SK-N-SH (cell line): ENCODE data around the gene KRTAP5-5.
"Not testable (repeated sequence)": the region's sequence is repeated elsewhere in the genome, so short reads cannot be mapped to it uniquely, and the experiment has no call there.

ENCODE experiments used
- CHD2 ChIP-seq: fragments of 150-350 bp; IDR thresholded peaks from 2 replicates; pipeline ENCODE4 v1.6.1; 2018; ENCODE audit warnings: low read length; ENCODE audit not compliant: partially characterized antibody
- ELF1 ChIP-seq: IDR thresholded peaks from 2 replicates; pipeline ENCODE4 v1.4.0; 2012
- EP300 ChIP-seq, 2 experiments: IDR thresholded peaks; 2 replicates each; pipeline versions ENCODE4 v1.4.0 to v1.6.1; 2012; ENCODE audit warnings: borderline replicate concordance in 1 of 2, low read depth in 1 of 2, low read length in 1 of 2
- EZH2phosphoT487 ChIP-seq: fragments of 200-600 bp; sonication (generic); IDR thresholded peaks from 2 replicates; pipeline ENCODE4 v1.6.1; 2017; ENCODE audit warnings: low read depth, mixed run types, mild to moderate bottlenecking, antibody characterized with exemption, moderate library complexity, borderline replicate concordance
- GABPA ChIP-seq: IDR thresholded peaks from 2 replicates; pipeline ENCODE4 v1.4.0; 2012; ENCODE audit warnings: low read depth, mild to moderate bottlenecking
- MXI1 ChIP-seq: IDR thresholded peaks from 2 replicates; pipeline ENCODE4 v1.6.1; 2012; ENCODE audit warnings: mild to moderate bottlenecking, low read depth, low read length, improper control_type of control experiment
- NRF1 ChIP-seq: IDR thresholded peaks from 2 replicates; pipeline ENCODE4 v1.6.1; 2012; ENCODE audit warnings: low read depth, mild to moderate bottlenecking, low read length
- POLR2AphosphoS5 ChIP-seq: IDR thresholded peaks from 2 replicates; pipeline ENCODE4 v1.6.1; 2012; ENCODE audit warnings: low read depth, low read length
- RFX5 ChIP-seq: IDR thresholded peaks from 2 replicates; pipeline ENCODE4 v1.6.1; 2012; ENCODE audit warnings: mild to moderate bottlenecking, improper control_type of control experiment, low read length
- SIN3A ChIP-seq: IDR thresholded peaks from 2 replicates; pipeline ENCODE4 v1.6.1; 2012; ENCODE audit warnings: low read depth, mild to moderate bottlenecking, low read length, moderate library complexity, borderline replicate concordance
- TAF1 ChIP-seq: IDR thresholded peaks from 2 replicates; pipeline ENCODE4 v1.6.1; 2012; ENCODE audit warnings: low read depth, mild to moderate bottlenecking, low read length, moderate library complexity, borderline replicate concordance
- TF ChIP-seq, protein P1 (sequence below): fragments of 200-600 bp; sonication (generic); IDR thresholded peaks from 2 replicates; pipeline ENCODE4 v1.6.1; 2017; ENCODE audit warnings: antibody characterized with exemption, mild to moderate bottlenecking, moderate library complexity

DNA sequence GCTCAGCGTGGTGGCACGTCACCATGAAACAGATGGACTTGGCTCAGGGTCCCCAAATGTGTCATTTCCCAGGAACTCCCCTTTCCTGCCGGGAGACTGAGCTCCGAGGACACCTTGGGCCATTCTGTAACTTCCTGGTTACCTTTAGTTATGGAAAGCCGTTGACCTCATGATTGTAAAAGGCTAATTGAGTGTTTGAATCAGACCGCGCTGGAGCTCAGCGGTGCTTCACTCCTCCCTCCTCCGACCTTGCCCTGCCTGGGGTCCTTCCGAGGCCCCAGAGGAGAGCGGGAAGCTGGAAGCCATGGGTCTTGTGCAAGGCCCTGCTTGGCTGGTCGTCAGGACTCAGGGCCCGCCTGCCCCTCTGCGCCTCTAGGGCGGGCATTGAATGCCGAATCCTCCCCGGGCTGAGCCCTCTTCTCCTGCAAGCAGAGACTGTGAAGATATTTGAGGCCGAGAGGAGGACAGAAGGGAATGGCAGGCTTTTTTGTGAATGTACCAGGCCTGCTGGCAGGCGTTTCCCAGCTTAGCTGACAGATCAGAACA is 32.9 kb upstream of the KRTAP5-5 start:
- TF ChIP-seq, protein P1, sequence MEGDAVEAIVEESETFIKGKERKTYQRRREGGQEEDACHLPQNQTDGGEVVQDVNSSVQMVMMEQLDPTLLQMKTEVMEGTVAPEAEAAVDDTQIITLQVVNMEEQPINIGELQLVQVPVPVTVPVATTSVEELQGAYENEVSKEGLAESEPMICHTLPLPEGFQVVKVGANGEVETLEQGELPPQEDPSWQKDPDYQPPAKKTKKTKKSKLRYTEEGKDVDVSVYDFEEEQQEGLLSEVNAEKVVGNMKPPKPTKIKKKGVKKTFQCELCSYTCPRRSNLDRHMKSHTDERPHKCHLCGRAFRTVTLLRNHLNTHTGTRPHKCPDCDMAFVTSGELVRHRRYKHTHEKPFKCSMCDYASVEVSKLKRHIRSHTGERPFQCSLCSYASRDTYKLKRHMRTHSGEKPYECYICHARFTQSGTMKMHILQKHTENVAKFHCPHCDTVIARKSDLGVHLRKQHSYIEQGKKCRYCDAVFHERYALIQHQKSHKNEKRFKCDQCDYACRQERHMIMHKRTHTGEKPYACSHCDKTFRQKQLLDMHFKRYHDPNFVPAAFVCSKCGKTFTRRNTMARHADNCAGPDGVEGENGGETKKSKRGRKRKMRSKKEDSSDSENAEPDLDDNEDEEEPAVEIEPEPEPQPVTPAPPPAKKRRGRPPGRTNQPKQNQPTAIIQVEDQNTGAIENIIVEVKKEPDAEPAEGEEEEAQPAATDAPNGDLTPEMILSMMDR: not testable (repeated sequence)
- TF ChIP-seq EZH2phosphoT487; POLR2AphosphoS5; ELF1; SIN3A; GABPA; EP300 (IDR thresholded peaks at IDR 0.05; ENCODE audit: borderline replicate concordance in 1 of 2, low read depth in 1 of 2, low read length in 1 of 2); TAF1; NRF1; RFX5; MXI1; CHD2: not testable (repeated sequence)
